Liver (tissue), 9 donors: ENCODE data around the gene SLC7A10. TPM values are rescaled to one million over a fixed set of nuclear protein-coding genes. Genes with fewer than 3 reads are reported as not detected.

Experiments
- DNase-seq: peaks from one replicate; pipeline ENCODE4 v3.0.0-alpha.2; 2017; ENCODE audit warnings: low spot score
- H3K27ac ChIP-seq, 2 donors: one replicate each; pipeline ENCODE4 v1.7.0; 2013; ENCODE audit warnings: inconsistent platforms in 2 of 2, low read length in 2 of 2, control low read depth in 1 of 2, low read depth in 1 of 2, mild to moderate bottlenecking in 1 of 2
- H3K27me3 ChIP-seq, 4 donors: one replicate each; pipeline versions ENCODE4 v1.6.1 to v1.7.0; 2013; ENCODE audit warnings: low read length in 3 of 4, inconsistent platforms in 1 of 4, mild to moderate bottlenecking in 1 of 4, moderate library complexity in 1 of 4; ENCODE audit not compliant: control insufficient read depth in 4 of 4, insufficient read depth in 4 of 4
- H3K36me3 ChIP-seq, 4 donors: one replicate each; pipeline versions ENCODE4 v1.6.1 to v1.7.0; 2013; ENCODE audit warnings: low read length in 3 of 4, mild to moderate bottlenecking in 3 of 4, low read depth in 1 of 4, moderate library complexity in 1 of 4; ENCODE audit not compliant: control insufficient read depth in 4 of 4, insufficient read depth in 3 of 4
- H3K4me1 ChIP-seq, 4 donors: one replicate each; pipeline versions ENCODE4 v1.6.1 to v1.7.0; 2013; ENCODE audit warnings: low read length in 3 of 4, mild to moderate bottlenecking in 3 of 4, moderate library complexity in 1 of 4; ENCODE audit not compliant: control insufficient read depth in 4 of 4, insufficient read depth in 4 of 4
- H3K4me3 ChIP-seq, 3 donors: one replicate each; pipeline versions ENCODE4 v1.6.1 to v1.7.0; 2013; ENCODE audit warnings: low read length in 3 of 3, control low read depth in 1 of 3, low read depth in 1 of 3, mild to moderate bottlenecking in 1 of 3
- H3K9ac ChIP-seq, 2 donors: one replicate each; pipeline ENCODE4 v1.7.0; 2013; ENCODE audit warnings: low read length in 2 of 2, mild to moderate bottlenecking in 2 of 2, moderate library complexity in 2 of 2, control low read depth in 1 of 2, low read depth in 1 of 2
- H3K9me3 ChIP-seq, 4 donors: one replicate each; pipeline versions ENCODE4 v1.6.1 to v1.7.0; 2013; ENCODE audit warnings: low read length in 3 of 4; ENCODE audit not compliant: control insufficient read depth in 4 of 4
- EGR1 ChIP-seq, 2 donors: IDR thresholded peaks; 2 replicates each; pipeline ENCODE4 v1.6.1; 2016 to 2018; ENCODE audit warnings: antibody characterized with exemption in 2 of 2, low read depth in 2 of 2
- FOXA1 ChIP-seq: IDR thresholded peaks from 2 replicates; pipeline ENCODE4 v1.6.1; 2016; ENCODE audit warnings: antibody characterized with exemption
- GABPA ChIP-seq, 2 donors: IDR thresholded peaks in 1 of 2; conservative IDR thresholded peaks in 1 of 2; 2 replicates each; pipeline ENCODE4 v1.6.1; 2016; ENCODE audit warnings: antibody characterized with exemption in 2 of 2, mild to moderate bottlenecking in 1 of 2, moderate library complexity in 1 of 2
- HNF4A ChIP-seq, 2 donors: conservative IDR thresholded peaks; 2 replicates each; pipeline ENCODE4 v1.6.1; 2016; ENCODE audit warnings: antibody characterized with exemption in 2 of 2, mild to moderate bottlenecking in 2 of 2
- HNF4G ChIP-seq: IDR thresholded peaks from 2 replicates; pipeline ENCODE4 v1.6.1; 2016; ENCODE audit warnings: antibody characterized with exemption
- JUND ChIP-seq, 2 donors: IDR thresholded peaks; 2 replicates each; pipeline ENCODE4 v1.6.1; 2016; ENCODE audit warnings: antibody characterized with exemption in 2 of 2
- NR2F2 ChIP-seq: IDR thresholded peaks from 2 replicates; pipeline ENCODE4 v1.6.1; 2016; ENCODE audit warnings: antibody characterized with exemption
- REST ChIP-seq: IDR thresholded peaks from 2 replicates; pipeline ENCODE4 v1.6.1; 2016; ENCODE audit warnings: antibody characterized with exemption, mild to moderate bottlenecking
- RXRA ChIP-seq, 2 donors: IDR thresholded peaks; 2 replicates each; pipeline ENCODE4 v1.6.1; 2017 to 2018; ENCODE audit warnings: antibody characterized with exemption in 2 of 2, mild to moderate bottlenecking in 1 of 2
- TAF1 ChIP-seq: conservative IDR thresholded peaks from 2 replicates; pipeline ENCODE4 v1.6.1; 2016; ENCODE audit warnings: antibody characterized with exemption, mild to moderate bottlenecking
- WGBS: extraction: QIAGEN DNeasy Blood & Tissue Kit; methylation state at CpG from one replicate; pipeline ENCODE4 v1.1.7; 2013; 5-methylcytosine and 5-hydroxymethylcytosine counted together
- polyA plus RNA-seq, 2 donors: library from polyadenylated mRNA; stranded (reverse) in 1 of 2; unstranded in 1 of 2; fragments of 200-250 nt in 1 of 2; fragments of >200 nt in 1 of 2; fragmentation: Nextera tagmentation in 1 of 2; extraction: Ambion mirVana in 1 of 2; gene quantifications; one replicate each; pipeline versions ENCODE4 v1.2.1 to v1.2.3, GENCODE V29; 2013 to 2015
- total RNA-seq, 2 donors: library from RNA; depleted of rRNA; stranded (reverse); fragments of >200 nt; gene quantifications; one replicate each; pipeline ENCODE4 v1.2.3, GENCODE V29; 2014
- TF ChIP-seq, protein P1 (sequence below): IDR thresholded peaks from 2 replicates; pipeline ENCODE4 v1.6.1; 2016; ENCODE audit warnings: antibody characterized with exemption
- donor health status: healthy.
- donor health status: healthy.
- donor health status: healthy.
- donor health status: healthy.
- donor health status: healthy.

SLC7A10 gene
- total and polyA plus RNA-seq, 4 donors, result not detected

DNA sequence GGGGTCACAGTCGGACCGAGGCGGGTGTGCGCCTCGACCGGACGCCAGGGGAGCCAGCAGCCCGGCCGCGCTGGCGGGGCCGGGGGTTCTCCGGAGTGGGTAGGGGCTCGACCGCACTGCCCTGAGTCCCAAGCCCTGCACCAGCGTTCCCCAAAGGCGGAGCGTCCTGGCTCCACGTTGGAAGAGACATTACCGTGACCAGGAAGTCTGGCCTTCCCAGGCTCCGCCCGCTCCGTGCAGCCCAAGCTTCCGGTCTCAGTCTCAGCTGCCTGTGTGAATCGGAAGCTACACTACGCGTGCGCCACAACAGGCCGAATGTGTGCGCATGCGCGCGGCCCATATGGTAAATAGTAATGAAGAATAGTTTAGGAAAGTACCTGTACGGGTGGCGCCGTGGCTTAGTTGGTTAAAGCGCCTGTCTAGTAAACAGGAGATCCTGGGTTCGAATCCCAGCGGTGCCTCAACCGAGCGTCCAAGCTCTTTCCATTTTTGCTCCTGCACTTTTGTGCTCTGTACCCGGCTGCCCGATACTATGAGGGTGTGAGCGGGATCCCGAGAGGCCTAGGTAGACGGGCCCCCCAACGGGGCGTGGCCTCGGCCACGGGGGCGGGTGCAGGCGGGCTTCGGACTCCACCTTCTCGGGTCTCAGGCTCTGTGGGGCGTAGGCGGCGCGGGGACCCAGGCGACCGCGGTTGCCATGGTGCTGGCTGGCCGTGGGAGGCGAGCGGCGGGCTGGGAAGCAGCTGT lies 48.8 kb downstream of the SLC7A10 start (continued):
- TF ChIP-seq EGR1 (IDR thresholded peaks at IDR 0.05; ENCODE audit: low read depth in 2 of 2), result peak; percentile 86 to 93
- peak; percentile 73 to 90 for TF ChIP-seq GABPA (IDR thresholded peaks at IDR 0.05 in 1 of 2, conservative IDR thresholded peaks at IDR 0.05 in 1 of 2)

- H3K4me1 ChIP-seq, result peaks cover 2 to 31% (median 24%) of the 10 kb centered on the region in 4 donors
- 7% methylated on average over 25 of the region's 25 CpGs for WGBS
Observed at GRCh38 chr19:33175886-33176669, 49.6 kb downstream of the SLC7A10 start.

DNA sequence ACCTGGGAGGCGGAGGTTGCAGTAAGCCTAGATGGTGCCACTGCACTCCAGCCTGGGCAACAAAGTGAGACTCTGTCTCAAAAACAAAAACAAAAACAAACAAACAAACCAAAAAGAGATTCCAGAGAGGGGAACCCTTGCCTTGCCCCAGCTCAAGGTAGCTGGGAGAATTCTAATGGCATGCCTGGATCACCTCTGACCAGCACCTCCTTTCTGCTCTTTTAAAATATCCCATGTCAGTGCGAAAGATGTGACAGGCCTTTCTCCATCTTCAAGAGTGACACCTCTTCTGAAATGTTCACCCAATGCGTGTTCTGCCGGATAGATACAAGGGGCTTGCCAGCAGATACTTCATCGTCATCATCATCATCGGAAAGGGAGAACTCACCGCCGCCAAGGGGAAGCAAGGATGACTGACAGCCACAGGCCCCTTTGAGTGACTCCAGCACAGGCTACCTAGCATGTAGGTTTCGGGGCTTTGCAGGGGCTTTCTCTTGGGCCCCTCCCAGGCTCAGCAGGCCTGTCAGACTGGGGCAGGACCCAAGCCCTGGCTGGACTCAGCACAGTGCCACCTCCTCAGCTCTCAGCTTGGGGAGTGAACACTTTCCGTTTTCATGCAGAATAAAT lies 50.4 kb downstream of the SLC7A10 start:
- Histone ChIP-seq H3K9ac (no peak overlapping the region), H3K4me1 (peaks cover 2 to 31% (median 24%) of the 10 kb centered on the region in 4 donors), H3K36me3 (no peaks in the 10 kb centered on the region), H3K9me3 (no peaks in the 10 kb centered on the region), H3K27me3 (no peaks in the 10 kb centered on the region), H3K27ac (no peak overlapping the region), H3K4me3 (no peak overlapping the region)
- no peak for TF ChIP-seq HNF4A (conservative IDR thresholded peaks at IDR 0.05)
- TF ChIP-seq JUND (IDR thresholded peaks at IDR 0.05), result no peak
- 94% methylated on average over 10 of the region's 10 CpGs for WGBS
- no peak for DNase-seq

More at GRCh38 chr19:33175886-33176669, 49.6 kb downstream of the SLC7A10 start:
- DNase-seq, result no peak
- peak overlapping the region; percentile 57 to 70 for H3K9ac ChIP-seq
- no peaks in the 10 kb centered on the region for H3K36me3 ChIP-seq
- no peak for TF ChIP-seq REST
- peak in 1 of 2 donors; percentile 19 for TF ChIP-seq HNF4A (conservative IDR thresholded peaks at IDR 0.05)
- TF ChIP-seq TAF1, result no peak
- TF ChIP-seq FOXA1, result no peak
- TF ChIP-seq HNF4G, result no peak
- TF ChIP-seq, protein P1, sequence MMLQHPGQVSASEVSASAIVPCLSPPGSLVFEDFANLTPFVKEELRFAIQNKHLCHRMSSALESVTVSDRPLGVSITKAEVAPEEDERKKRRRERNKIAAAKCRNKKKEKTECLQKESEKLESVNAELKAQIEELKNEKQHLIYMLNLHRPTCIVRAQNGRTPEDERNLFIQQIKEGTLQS, result no peak
- TF ChIP-seq GABPA (IDR thresholded peaks at IDR 0.05 in 1 of 2, conservative IDR thresholded peaks at IDR 0.05 in 1 of 2), result no peak
- TF ChIP-seq JUND (IDR thresholded peaks at IDR 0.05), result no peak
- no peak for TF ChIP-seq NR2F2
- peak in 1 of 2 donors; percentile 17 for TF ChIP-seq RXRA (IDR thresholded peaks at IDR 0.05)
- H3K27ac ChIP-seq, result peak overlapping the region; percentile 72 to 87
- no peaks in the 10 kb centered on the region for H3K27me3 ChIP-seq
- no peaks in the 10 kb centered on the region for H3K9me3 ChIP-seq
- peak overlapping the region; percentile 55 to 82 (median 61) for H3K4me3 ChIP-seq
